BE2C (cell line): ENCODE data around the gene PSMA3.
"Not testable (repeated sequence)": the region's sequence is repeated elsewhere in the genome, so short reads cannot be mapped to it uniquely, and the experiment has no call there.

Experiments used
- DNase-seq: peaks from one replicate; pipeline ENCODE4 v3.0.0-alpha.2; 2020
- H3K27me3 ChIP-seq: fragments of 250-450 bp; sonication (Bioruptor Pico); 2 replicates; pipeline ENCODE4 v1.5.1; 2020; ENCODE audit warnings: mild to moderate bottlenecking
- H3K36me3 ChIP-seq: fragments of 250-450 bp; sonication (Bioruptor Pico); 2 replicates; pipeline ENCODE4 v1.5.1; 2020; ENCODE audit warnings: mild to moderate bottlenecking
- H3K4me1 ChIP-seq: fragments of 250-450 bp; sonication (Bioruptor Pico); 2 replicates; pipeline ENCODE4 v1.5.1; 2020
- H3K4me3 ChIP-seq: 2 replicates; pipeline ENCODE4 v1.5.1; 2011; ENCODE audit warnings: low read depth, low read length
- H3K9me3 ChIP-seq: fragments of 250-450 bp; sonication (Bioruptor Pico); 2 replicates; pipeline ENCODE4 v1.5.1; 2020
- TF ChIP-seq, protein P1 (sequence below): IDR thresholded peaks from 2 replicates; pipeline ENCODE4 v1.5.1; 2012; ENCODE audit warnings: mild to moderate bottlenecking, low read depth, low read length

PSMA3 gene

DNA sequence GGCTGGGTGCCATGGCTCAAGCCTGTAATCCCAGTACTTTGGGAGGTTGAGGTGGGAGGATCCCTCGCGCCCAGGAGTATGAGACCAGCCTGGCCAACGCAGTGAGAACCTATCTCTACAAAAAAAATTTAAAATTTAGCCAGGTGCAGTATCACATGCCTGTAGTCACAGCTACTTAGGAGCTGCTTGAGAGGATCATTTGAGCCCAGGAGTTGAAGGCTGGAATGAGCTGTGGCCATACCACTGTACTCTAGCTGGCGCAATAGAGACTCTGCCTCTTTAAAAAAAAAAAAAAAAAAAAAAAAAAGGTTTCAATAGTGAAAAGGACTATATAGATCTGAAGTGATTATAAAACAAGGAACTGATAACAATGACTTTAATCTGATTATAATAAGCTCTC lies 13.5 kb downstream of the PSMA3 start:
- H3K27me3 ChIP-seq = no peaks in the 10 kb centered on the region
- TF ChIP-seq, protein P1, sequence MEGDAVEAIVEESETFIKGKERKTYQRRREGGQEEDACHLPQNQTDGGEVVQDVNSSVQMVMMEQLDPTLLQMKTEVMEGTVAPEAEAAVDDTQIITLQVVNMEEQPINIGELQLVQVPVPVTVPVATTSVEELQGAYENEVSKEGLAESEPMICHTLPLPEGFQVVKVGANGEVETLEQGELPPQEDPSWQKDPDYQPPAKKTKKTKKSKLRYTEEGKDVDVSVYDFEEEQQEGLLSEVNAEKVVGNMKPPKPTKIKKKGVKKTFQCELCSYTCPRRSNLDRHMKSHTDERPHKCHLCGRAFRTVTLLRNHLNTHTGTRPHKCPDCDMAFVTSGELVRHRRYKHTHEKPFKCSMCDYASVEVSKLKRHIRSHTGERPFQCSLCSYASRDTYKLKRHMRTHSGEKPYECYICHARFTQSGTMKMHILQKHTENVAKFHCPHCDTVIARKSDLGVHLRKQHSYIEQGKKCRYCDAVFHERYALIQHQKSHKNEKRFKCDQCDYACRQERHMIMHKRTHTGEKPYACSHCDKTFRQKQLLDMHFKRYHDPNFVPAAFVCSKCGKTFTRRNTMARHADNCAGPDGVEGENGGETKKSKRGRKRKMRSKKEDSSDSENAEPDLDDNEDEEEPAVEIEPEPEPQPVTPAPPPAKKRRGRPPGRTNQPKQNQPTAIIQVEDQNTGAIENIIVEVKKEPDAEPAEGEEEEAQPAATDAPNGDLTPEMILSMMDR = no peak
- no peaks in the 10 kb centered on the region for H3K4me1 ChIP-seq
- H3K4me3 ChIP-seq = no peak overlapping the region
- H3K9me3 ChIP-seq = no peaks in the 10 kb centered on the region
- DNase-seq = no peak
- H3K36me3 ChIP-seq = peaks cover 88% of the 10 kb centered on the region

GRCh38 chr14:58262005-58262404 lies 17.4 kb downstream of the PSMA3 start:
- H3K9me3 ChIP-seq, DNase-seq, H3K4me3 ChIP-seq, H3K27me3 ChIP-seq, H3K4me1 ChIP-seq: not testable (repeated sequence)
- peaks cover 96% of the 10 kb centered on the region for H3K36me3 ChIP-seq

GRCh38 chr14:58265401-58265800 lies 20.8 kb downstream of the PSMA3 start:
- TF ChIP-seq, protein P1 = no peak
- no peak overlapping the region for H3K4me3 ChIP-seq
- peaks cover 98% of the 10 kb centered on the region for H3K36me3 ChIP-seq
- H3K9me3 ChIP-seq = no peaks in the 10 kb centered on the region
- H3K27me3 ChIP-seq = no peaks in the 10 kb centered on the region
- no peaks in the 10 kb centered on the region for H3K4me1 ChIP-seq
- DNase-seq = no peak

DNA sequence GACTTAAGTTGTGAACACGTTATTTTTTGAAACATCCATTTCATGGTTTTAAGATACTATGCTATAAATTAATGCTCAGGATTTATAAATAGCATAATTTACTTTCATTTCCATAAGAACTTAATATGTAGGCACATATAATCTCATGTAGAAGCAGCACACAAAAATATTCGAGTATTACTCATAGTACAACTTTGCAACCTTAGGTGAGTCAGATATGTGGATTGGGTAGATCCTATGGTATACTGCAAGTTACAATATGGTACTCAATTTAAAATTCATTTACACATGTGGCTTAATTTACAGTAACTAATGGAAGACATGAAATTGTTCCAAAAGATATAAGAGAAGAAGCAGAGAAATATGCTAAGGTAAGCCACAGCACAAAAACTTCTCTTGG lies 26.0 kb downstream of the PSMA3 start:
- H3K27me3 ChIP-seq = no peaks in the 10 kb centered on the region
- H3K9me3 ChIP-seq = no peaks in the 10 kb centered on the region
- no peaks in the 10 kb centered on the region for H3K4me1 ChIP-seq
- no peak for DNase-seq
- TF ChIP-seq, protein P1 = no peak
- no peak overlapping the region for H3K4me3 ChIP-seq
- peaks cover 84% of the 10 kb centered on the region for H3K36me3 ChIP-seq

DNA sequence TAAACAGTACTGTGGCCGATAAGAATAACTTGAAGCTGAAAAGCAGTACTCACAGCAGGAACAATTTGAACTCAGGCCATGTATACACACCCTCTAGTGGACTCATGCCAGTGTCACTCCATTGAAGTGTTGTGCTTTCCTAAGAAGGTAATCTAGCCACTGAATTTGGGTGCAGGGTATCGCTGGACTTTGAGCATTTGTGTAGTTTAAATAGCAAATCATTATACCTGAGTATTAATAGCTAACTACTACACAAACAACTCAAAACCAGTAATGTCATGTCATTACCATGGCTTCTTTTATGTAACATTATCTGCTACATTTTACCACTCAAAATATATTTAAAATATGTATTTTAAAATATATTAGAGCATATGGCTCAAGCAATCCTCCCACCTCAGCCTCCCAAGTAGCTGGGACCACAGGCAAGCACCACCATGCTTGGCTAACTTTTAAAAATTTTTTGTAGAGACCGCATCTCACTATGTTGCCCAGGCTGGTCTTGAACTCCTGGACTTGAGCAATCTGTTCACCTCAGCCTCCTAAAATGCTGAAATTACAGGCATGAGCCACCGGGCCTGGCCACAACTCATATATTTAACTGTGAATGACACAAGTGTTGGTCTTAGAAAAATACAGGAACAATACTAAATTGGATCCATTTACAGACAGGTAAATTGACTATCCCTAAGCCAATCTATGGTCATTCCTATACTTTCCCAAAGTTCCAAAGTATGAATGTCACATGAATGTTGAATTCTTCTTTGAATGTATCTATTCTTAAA lies 28.1 kb downstream of the PSMA3 start:
- H3K4me3 ChIP-seq = no peak overlapping the region
- H3K4me1 ChIP-seq = no peaks in the 10 kb centered on the region
- TF ChIP-seq, protein P1 = peak; percentile 40
- no peaks in the 10 kb centered on the region for H3K27me3 ChIP-seq
- no peak for DNase-seq
- peaks cover 70% of the 10 kb centered on the region for H3K36me3 ChIP-seq
- H3K9me3 ChIP-seq = no peaks in the 10 kb centered on the region

DNA sequence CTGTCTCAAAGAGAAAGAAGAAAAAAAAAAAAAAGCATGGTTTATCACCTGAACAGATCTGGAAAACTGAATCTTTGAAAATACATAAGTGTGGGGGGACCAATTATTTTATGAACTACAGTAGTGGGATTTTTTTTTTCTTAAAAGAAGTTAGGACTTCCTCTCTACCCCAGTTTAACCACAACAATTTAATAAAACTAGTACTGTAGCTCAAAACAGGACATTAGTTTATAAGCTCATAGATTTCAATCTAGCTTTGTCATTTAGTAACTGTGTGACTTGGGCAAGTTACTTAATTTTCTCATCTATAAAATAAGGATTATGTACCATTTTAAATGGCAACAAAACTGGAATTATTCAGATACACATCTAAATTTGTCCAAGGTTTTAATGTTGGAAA lies 30.2 kb downstream of the PSMA3 start:
- no peak for DNase-seq
- peaks cover 64% of the 10 kb centered on the region for H3K36me3 ChIP-seq
- no peaks in the 10 kb centered on the region for H3K27me3 ChIP-seq
- H3K4me1 ChIP-seq = no peaks in the 10 kb centered on the region
- TF ChIP-seq, protein P1 = no peak
- H3K4me3 ChIP-seq = no peak overlapping the region
- no peaks in the 10 kb centered on the region for H3K9me3 ChIP-seq
